DMS79 treated with DMSO at 0.1 percent for 48 hours (cell line): ENCODE data around the gene RPL13A.

Experiments used
- DNase-seq: peaks from one replicate; lab custom pipeline; 2025; lab: John Stamatoyannopoulos, UW

RPL13A gene

GRCh38 chr19:49486232-49486631 is 1.2 kb upstream of the RPL13A start:
- DNase-seq: no peak

GRCh38 chr19:49486710-49487276 is 615 bp upstream of the RPL13A start:
- DNase-seq: no peak

- DNase-seq: no peak
These were observed 846 bp downstream of the RPL13A start for GRCh38 chr19:49488046-49488862.

- no peak for DNase-seq
These were observed 1.6 kb downstream of the RPL13A start for GRCh38 chr19:49488863-49489537.

- DNase-seq: no peak
These were observed 2.3 kb downstream of the RPL13A start for GRCh38 chr19:49489601-49490167.

GRCh38 chr19:49490287-49491029 is 3.0 kb downstream of the RPL13A start:
- DNase-seq: no peak

- DNase-seq: no peak
These were observed 3.8 kb downstream of the RPL13A start for GRCh38 chr19:49491030-49491803.

- DNase-seq: no peak
These were observed 4.6 kb downstream of the RPL13A start for GRCh38 chr19:49491804-49492572.

- no peak for DNase-seq
These were observed 5.4 kb downstream of the RPL13A start for GRCh38 chr19:49492573-49493405.

GRCh38 chr19:49496574-49497008 is 9.2 kb downstream of the RPL13A start:
- no peak for DNase-seq

- DNase-seq: peak; percentile 45
These were observed 9.8 kb downstream of the RPL13A start for GRCh38 chr19:49497047-49497788.

- no peak for DNase-seq
These were observed 10.3 kb downstream of the RPL13A start for GRCh38 chr19:49497789-49498103.

- DNase-seq: no peak
These were observed 11.1 kb downstream of the RPL13A start for GRCh38 chr19:49498475-49498874.

- no peak for DNase-seq
These were observed 11.7 kb downstream of the RPL13A start for GRCh38 chr19:49499030-49499670.

- peak; percentile 91 for DNase-seq
These were observed 15.6 kb downstream of the RPL13A start for GRCh38 chr19:49502866-49503581.

- DNase-seq: no peak
These were observed 16.2 kb downstream of the RPL13A start for GRCh38 chr19:49503582-49503962.

- DNase-seq: peak; percentile 27
These were observed 19.2 kb downstream of the RPL13A start for GRCh38 chr19:49506575-49507105.
